HepG2 (cell line): ENCODE measurements around the gene DHRS1. TPM values are rescaled to one million over a fixed set of nuclear protein-coding genes. Genes with fewer than 3 reads are reported as not detected.

Source experiments
- ATAC-seq: fragments of 200-7000 bp; cut with Tn5 transposase; 3 replicates; pipeline ENCODE4 v1.9.1; 2020; ENCODE audit warnings: mild to moderate bottlenecking, moderate library complexity
- BruUV-seq: library from RNA; stranded (reverse); fragments of 400-500 nt; replicated peaks from 2 replicates; lab custom pipeline; 2021; lab: Mats Ljungman, UMichigan
- CTCF ChIA-PET: fragments of 300-600 bp; formaldehyde crosslinking; extraction: SDS; loops from one replicate; lab custom pipeline; 2021; ENCODE audit warnings: low total read pairs, inconsistent platforms, low intra/inter-chr PET ratio; lab: Yijun Ruan, JAX
- POLR2A ChIA-PET: fragments of 350-600 bp; sonication (Branson Sonifier 250); formaldehyde crosslinking; loops from one replicate; lab custom pipeline; 2020; ENCODE audit warnings: antibody characterized with exemption, inconsistent platforms; lab: Yijun Ruan, JAX
- DNase-seq: peaks from one replicate; pipeline ENCODE4 v3.0.0-alpha.2; 2015; ENCODE audit warnings: low spot score
- FAIRE-seq: peaks from 3 replicates; lab custom pipeline; 2011; peaks lifted over from hg19 to GRCh38; lab: Jason Lieb, UNC
- H2AFZ ChIP-seq: one replicate; pipeline ENCODE4 v1.6.1; 2011; ENCODE audit warnings: low read length, inconsistent platforms
- H3K27ac ChIP-seq: fragments of 300-600 bp; 3 replicates; pipeline ENCODE4 v1.8.0; 2011; ENCODE audit warnings: mixed run types, mild to moderate bottlenecking, mixed read lengths, low read length, inconsistent platforms; ENCODE audit not compliant: insufficient read depth; ENCODE audit errors: extremely low read length
- H3K27me3 ChIP-seq, 2 experiments: fragments of 200-600 bp in 1 of 2; 2 replicates in 1 of 2; 3 replicates in 1 of 2; pipeline versions ENCODE4 v1.6.0 to v1.8.0; 2011; ENCODE audit warnings: low read length in 2 of 2, mild to moderate bottlenecking in 2 of 2, moderate library complexity in 2 of 2, inconsistent platforms in 1 of 2; ENCODE audit not compliant: insufficient read depth in 2 of 2, control insufficient read depth in 1 of 2
- H3K36me3 ChIP-seq, 2 experiments: fragments of 200-600 bp in 1 of 2; replicated peaks in 1 of 2; 2 replicates in 1 of 2; 3 replicates in 1 of 2; pipeline versions ENCODE4 v1.5.1 to v1.8.0; 2011; ENCODE audit warnings: low read length in 2 of 2, inconsistent platforms in 1 of 2; ENCODE audit not compliant: insufficient read depth in 2 of 2, control insufficient read depth in 1 of 2
- H3K4me1 ChIP-seq: 2 replicates; pipeline ENCODE4 v1.5.1; 2012; ENCODE audit warnings: low read length, inconsistent platforms; ENCODE audit not compliant: insufficient read depth
- H3K4me2 ChIP-seq: 2 replicates; pipeline ENCODE4 v1.6.0; 2011; ENCODE audit warnings: low read depth, low read length, inconsistent platforms
- H3K4me3 ChIP-seq, 3 experiments: fragments of 200-600 bp in 1 of 3; sonication (generic), shearing (Covaris generic) in 1 of 3; replicated peaks in 1 of 3; 2 replicates each; pipeline ENCODE4 v1.5.1; 2011 to 2016; ENCODE audit warnings: low read length in 3 of 3, inconsistent platforms in 2 of 3, low read depth in 2 of 3, mild to moderate bottlenecking in 2 of 3, control low read depth in 1 of 3, mixed read lengths in 1 of 3; ENCODE audit not compliant: insufficient read depth in 1 of 3
- H3K79me2 ChIP-seq: one replicate; pipeline ENCODE4 v1.6.1; 2011; ENCODE audit warnings: low read length, inconsistent platforms; ENCODE audit not compliant: insufficient read depth
- H3K9ac ChIP-seq: 2 replicates; pipeline ENCODE4 v1.6.0; 2011; ENCODE audit warnings: mild to moderate bottlenecking, low read depth, low read length, inconsistent platforms; ENCODE audit not compliant: insufficient read depth
- H3K9me3 ChIP-seq: 2 replicates; pipeline ENCODE4 v1.5.1; 2012; ENCODE audit warnings: mild to moderate bottlenecking, low read length
- H4K20me1 ChIP-seq: 2 replicates; pipeline ENCODE4 v1.6.0; 2011; ENCODE audit warnings: inconsistent platforms, mild to moderate bottlenecking, low read length, moderate library complexity; ENCODE audit not compliant: insufficient read depth
- CHCHD3 ChIP-seq: sonication (generic); formaldehyde crosslinking; IDR thresholded peaks from 2 replicates; pipeline ENCODE4 v1.8.0; 2022; ENCODE audit warnings: mild to moderate bottlenecking, missing genetic modification reagents, moderate library complexity
- DZIP1 ChIP-seq: sonication (generic); formaldehyde crosslinking; IDR thresholded peaks from 2 replicates; pipeline ENCODE4 v1.5.0; 2020; ENCODE audit warnings: mild to moderate bottlenecking, missing genetic modification reagents
- HCFC1 ChIP-seq: fragments of 150-350 bp; IDR thresholded peaks from 2 replicates; pipeline ENCODE4 v1.6.1; 2014; ENCODE audit warnings: low read depth, low read length
- MEF2D ChIP-seq: sonication (generic); formaldehyde crosslinking; IDR thresholded peaks from 2 replicates; pipeline ENCODE4 v1.5.1; 2020; ENCODE audit warnings: mild to moderate bottlenecking, missing genetic modification reagents
- MLX ChIP-seq: IDR thresholded peaks from 2 replicates; pipeline ENCODE4 v1.6.1; 2016
- NONO ChIP-seq, 2 experiments: fragments of 450-650 bp in 1 of 2; sonication (generic) in 1 of 2; formaldehyde crosslinking in 1 of 2; IDR thresholded peaks in 1 of 2; conservative IDR thresholded peaks in 1 of 2; 2 replicates each; pipeline versions ENCODE4 v1.6.1 to v1.8.0; 2017 to 2022; ENCODE audit warnings: mild to moderate bottlenecking in 1 of 2, missing genetic modification reagents in 1 of 2, moderate library complexity in 1 of 2
- SMAD1 ChIP-seq: sonication (generic); formaldehyde crosslinking; IDR thresholded peaks from 2 replicates; pipeline ENCODE4 v1.4.0; 2020; ENCODE audit warnings: missing genetic modification reagents, low read depth, mild to moderate bottlenecking, borderline replicate concordance
- SRSF1 ChIP-seq: fragments of 200-400 bp; formaldehyde crosslinking; optimal IDR thresholded peaks from 2 replicates; pipeline ENCODE3; 2017; ENCODE audit warnings: mild to moderate bottlenecking, low read depth, low read length, moderate library complexity
- TAF15 ChIP-seq: fragments of 200-400 bp; formaldehyde crosslinking; IDR thresholded peaks from one replicate; pipeline ENCODE4 v1.6.1; 2018; ENCODE audit warnings: mild to moderate bottlenecking, low read depth, low read length; ENCODE audit not compliant: poor library complexity, severe bottlenecking
- ZNF232 ChIP-seq: sonication (generic); formaldehyde crosslinking; IDR thresholded peaks from 2 replicates; pipeline ENCODE4 v1.4.0; 2020; ENCODE audit warnings: missing genetic modification reagents, borderline replicate concordance
- ZNF317 ChIP-seq: sonication (generic); formaldehyde crosslinking; IDR thresholded peaks from 2 replicates; pipeline ENCODE4 v1.5.0; 2020; ENCODE audit warnings: mild to moderate bottlenecking, missing genetic modification reagents
- ZNF513 ChIP-seq: sonication (generic); formaldehyde crosslinking; conservative IDR thresholded peaks from 2 replicates; pipeline ENCODE4 v1.5.0; 2020; ENCODE audit warnings: missing genetic modification reagents
- ZNF710 ChIP-seq: sonication (generic); formaldehyde crosslinking; IDR thresholded peaks from 2 replicates; pipeline ENCODE4 v1.5.0; 2020; ENCODE audit warnings: mild to moderate bottlenecking, missing genetic modification reagents, borderline replicate concordance
- WGBS: methylation state at CpG from one replicate; pipeline ENCODE4 v1.1.6; 2017; ENCODE audit warnings: low lambda C conversion rate; 5-methylcytosine and 5-hydroxymethylcytosine counted together
- in situ Hi-C: cut with HindIII; loops from 2 replicates; pipeline ENCODE4 v1.10.0; 2017; ENCODE audit warnings: low pct_unique_long_range_greater_than_20kb; ENCODE audit not compliant: extremely low pct_ligation_motif_present
- intact Hi-C: fragments of 100-400 bp; cut with micrococcal nuclease; formaldehyde crosslinking; loops from one replicate; pipeline ENCODE4 v1.10.0; 2022; ENCODE audit not compliant: unreplicated experiment
- polyA plus RNA-seq, 8 experiments: library from polyadenylated mRNA; depleted of rRNA in 3 of 8; stranded (reverse) in 7 of 8; unstranded in 1 of 8; fragments of >200 nt; fragmentation: Illumina TruSeq in 4 of 8; extraction: Trizol in 4 of 8; gene quantifications; 2 replicates each; pipeline versions ENCODE4 v1.2.1 to v1.2.3, GENCODE V29; 2011 to 2016; ENCODE audit warnings: low read depth in 4 of 8, missing spikeins in 1 of 8, mixed read lengths in 1 of 8; ENCODE audit not compliant: insufficient read depth in 1 of 8
- total RNA-seq, 5 experiments: library from RNA; depleted of rRNA; stranded (reverse); fragments of >200 nt; fragmentation: Illumina TruSeq; extraction: Trizol; gene quantifications; 2 replicates each; pipeline ENCODE4 v1.2.3, GENCODE V29; 2016; ENCODE audit warnings: low read depth in 1 of 5

Gene DHRS1
- total and polyA plus RNA-seq, 2 of the 13 experiments (the other 11 are each of a cell fraction or from before 2014, with no cell fraction given), result 49.8 to 60.8 TPM

GRCh38 chr14:24308342-24309124 is 9.0 kb upstream of the DHRS1 start:
- POLR2A ChIA-PET, result interaction anchor here (0.6 to 24.7 kb wide), 47 partner anchors 8 to 1002 kb away, joined by 3 to 850 read pairs (median 7); partner anchors contain the start of genes BCL2L2, CBLN3, CHMP4A and DCAF11
- Histone ChIP-seq H3K4me1 (peaks cover 48% of the 10 kb centered on the region), H3K9me3 (no peaks in the 10 kb centered on the region), H2AFZ (no peak overlapping the region), H3K4me3 (peak overlapping the region in 2 of 3 experiments; percentile 44 to 73; a peak in 3 of 6 replicates), H3K4me2 (peak overlapping the region; percentile 92), H3K9ac (peak overlapping the region; percentile 86), H3K27me3 (no peaks in the 10 kb centered on the region; a peak in 1 of 5 replicates), H4K20me1 (no peaks in the 10 kb centered on the region), H3K79me2 (peaks cover 9% of the 10 kb centered on the region), H3K27ac (peak overlapping the region; percentile 90), H3K36me3 (peaks cover 31 to 35% of the 10 kb centered on the region in 2 experiments)
- intact Hi-C loops, result loop anchor here (2.0 kb wide), 1 partner anchor 66 kb away; the partner anchor contains the start of gene TINF2
- in situ Hi-C loops, result no loop called here
- WGBS, result 86% methylated on average over 7 of the region's 7 CpGs
- DNase-seq, result no peak
- CTCF ChIA-PET, result interaction anchor here (1.2 to 3.4 kb wide), 5 partner anchors 8 to 123 kb away, joined by 3 to 45 read pairs (median 7); partner anchors contain the start of genes DHRS1, MDP1, NOP9 and TINF2
- BruUV-seq, result no TSS peak
- ATAC-seq, result no peak; the same call in 1 of the 3 replicates
- no peak for FAIRE-seq
- TF ChIP-seq MEF2D (CRISPR knock-in tag) (no peak), SMAD1 (CRISPR knock-in tag) (no peak), NONO (IDR thresholded peaks at IDR 0.05) (no peak), NONO (CRISPR knock-in tag; conservative IDR thresholded peaks at IDR 0.05) (no peak), MLX (CRISPR knock-in tag) (no peak), ZNF710 (no peak; the same call in 1 of the 2 replicates), ZNF513 (CRISPR knock-in tag) (0 out of 2 replicates have a peak, but pooled peaks have one; percentile 66), CHCHD3 (peak; percentile 54; the same call in 1 of the 2 replicates), SRSF1 (no peak), ZNF232 (CRISPR knock-in tag) (0 out of 2 replicates have a peak, but pooled peaks have one; percentile 16), HCFC1 (no peak), DZIP1 (CRISPR knock-in tag) (peak; percentile 53; the same call in 1 of the 2 replicates), TAF15 (no peak), ZNF317 (no peak)
